HepG2 (cell line): ENCODE results near the gene PUDP. TPM values are rescaled to one million over a fixed set of nuclear protein-coding genes. Genes with fewer than 3 reads are reported as not detected.
"Not testable (repeated sequence)": the region's sequence is repeated elsewhere in the genome, so short reads cannot be mapped to it uniquely, and the experiment has no call there.

ENCODE experiments used
- ATAC-seq: fragments of 200-7000 bp; cut with Tn5 transposase; 3 replicates; pipeline ENCODE4 v1.9.1; 2020; ENCODE audit warnings: mild to moderate bottlenecking, moderate library complexity
- BruUV-seq: library from RNA; stranded (reverse); fragments of 400-500 nt; replicated peaks from 2 replicates; lab custom pipeline; 2021; lab: Mats Ljungman, UMichigan
- CTCF ChIA-PET: fragments of 300-600 bp; formaldehyde crosslinking; extraction: SDS; loops from one replicate; lab custom pipeline; 2021; ENCODE audit warnings: low total read pairs, inconsistent platforms, low intra/inter-chr PET ratio; lab: Yijun Ruan, JAX
- POLR2A ChIA-PET: fragments of 350-600 bp; sonication (Branson Sonifier 250); formaldehyde crosslinking; loops from one replicate; lab custom pipeline; 2020; ENCODE audit warnings: antibody characterized with exemption, inconsistent platforms; lab: Yijun Ruan, JAX
- DNase-seq: peaks from one replicate; pipeline ENCODE4 v3.0.0-alpha.2; 2015; ENCODE audit warnings: low spot score
- FAIRE-seq: peaks from 3 replicates; lab custom pipeline; 2011; peaks lifted over from hg19 to GRCh38; lab: Jason Lieb, UNC
- H2AFZ ChIP-seq: one replicate; pipeline ENCODE4 v1.6.1; 2011; ENCODE audit warnings: low read length, inconsistent platforms
- H3K27ac ChIP-seq: fragments of 300-600 bp; 3 replicates; pipeline ENCODE4 v1.8.0; 2011; ENCODE audit warnings: mixed run types, mild to moderate bottlenecking, mixed read lengths, low read length, inconsistent platforms; ENCODE audit not compliant: insufficient read depth; ENCODE audit errors: extremely low read length
- H3K27me3 ChIP-seq, 2 experiments: fragments of 200-600 bp in 1 of 2; 2 replicates in 1 of 2; 3 replicates in 1 of 2; pipeline versions ENCODE4 v1.6.0 to v1.8.0; 2011; ENCODE audit warnings: low read length in 2 of 2, mild to moderate bottlenecking in 2 of 2, moderate library complexity in 2 of 2, inconsistent platforms in 1 of 2; ENCODE audit not compliant: insufficient read depth in 2 of 2, control insufficient read depth in 1 of 2
- H3K36me3 ChIP-seq, 2 experiments: fragments of 200-600 bp in 1 of 2; replicated peaks in 1 of 2; 2 replicates in 1 of 2; 3 replicates in 1 of 2; pipeline versions ENCODE4 v1.5.1 to v1.8.0; 2011; ENCODE audit warnings: low read length in 2 of 2, inconsistent platforms in 1 of 2; ENCODE audit not compliant: insufficient read depth in 2 of 2, control insufficient read depth in 1 of 2
- H3K4me1 ChIP-seq: 2 replicates; pipeline ENCODE4 v1.5.1; 2012; ENCODE audit warnings: low read length, inconsistent platforms; ENCODE audit not compliant: insufficient read depth
- H3K4me2 ChIP-seq: 2 replicates; pipeline ENCODE4 v1.6.0; 2011; ENCODE audit warnings: low read depth, low read length, inconsistent platforms
- H3K4me3 ChIP-seq, 3 experiments: fragments of 200-600 bp in 1 of 3; sonication (generic), shearing (Covaris generic) in 1 of 3; replicated peaks in 1 of 3; 2 replicates each; pipeline ENCODE4 v1.5.1; 2011 to 2016; ENCODE audit warnings: low read length in 3 of 3, inconsistent platforms in 2 of 3, low read depth in 2 of 3, mild to moderate bottlenecking in 2 of 3, control low read depth in 1 of 3, mixed read lengths in 1 of 3; ENCODE audit not compliant: insufficient read depth in 1 of 3
- H3K79me2 ChIP-seq: one replicate; pipeline ENCODE4 v1.6.1; 2011; ENCODE audit warnings: low read length, inconsistent platforms; ENCODE audit not compliant: insufficient read depth
- H3K9ac ChIP-seq: 2 replicates; pipeline ENCODE4 v1.6.0; 2011; ENCODE audit warnings: mild to moderate bottlenecking, low read depth, low read length, inconsistent platforms; ENCODE audit not compliant: insufficient read depth
- H3K9me3 ChIP-seq: 2 replicates; pipeline ENCODE4 v1.5.1; 2012; ENCODE audit warnings: mild to moderate bottlenecking, low read length
- H4K20me1 ChIP-seq: 2 replicates; pipeline ENCODE4 v1.6.0; 2011; ENCODE audit warnings: inconsistent platforms, mild to moderate bottlenecking, low read length, moderate library complexity; ENCODE audit not compliant: insufficient read depth
- MXD4 ChIP-seq: IDR thresholded peaks from 2 replicates; pipeline ENCODE4 v1.6.1; 2016; ENCODE audit warnings: mild to moderate bottlenecking, missing biosample characterization, missing genetic modification reagents
- ZBTB38 ChIP-seq: sonication (generic); formaldehyde crosslinking; IDR thresholded peaks from 2 replicates; pipeline ENCODE4 v1.5.1; 2020; ENCODE audit warnings: mild to moderate bottlenecking, missing genetic modification reagents
- ZNF530 ChIP-seq: sonication (generic); formaldehyde crosslinking; IDR thresholded peaks from 2 replicates; pipeline ENCODE4 v1.5.0; 2020; ENCODE audit warnings: low read depth, mild to moderate bottlenecking, missing genetic modification reagents
- WGBS: methylation state at CpG from one replicate; pipeline ENCODE4 v1.1.6; 2017; ENCODE audit warnings: low lambda C conversion rate; 5-methylcytosine and 5-hydroxymethylcytosine counted together
- in situ Hi-C: cut with HindIII; loops from 2 replicates; pipeline ENCODE4 v1.10.0; 2017; ENCODE audit warnings: low pct_unique_long_range_greater_than_20kb; ENCODE audit not compliant: extremely low pct_ligation_motif_present
- intact Hi-C: fragments of 100-400 bp; cut with micrococcal nuclease; formaldehyde crosslinking; loops from one replicate; pipeline ENCODE4 v1.10.0; 2022; ENCODE audit not compliant: unreplicated experiment
- polyA plus RNA-seq, 8 experiments: library from polyadenylated mRNA; depleted of rRNA in 3 of 8; stranded (reverse) in 7 of 8; unstranded in 1 of 8; fragments of >200 nt; fragmentation: Illumina TruSeq in 4 of 8; extraction: Trizol in 4 of 8; gene quantifications; 2 replicates each; pipeline versions ENCODE4 v1.2.1 to v1.2.3, GENCODE V29; 2011 to 2016; ENCODE audit warnings: low read depth in 4 of 8, missing spikeins in 1 of 8, mixed read lengths in 1 of 8; ENCODE audit not compliant: insufficient read depth in 1 of 8
- total RNA-seq, 5 experiments: library from RNA; depleted of rRNA; stranded (reverse); fragments of >200 nt; fragmentation: Illumina TruSeq; extraction: Trizol; gene quantifications; 2 replicates each; pipeline ENCODE4 v1.2.3, GENCODE V29; 2016; ENCODE audit warnings: low read depth in 1 of 5

The PUDP gene
- total and polyA plus RNA-seq, 2 of the 13 experiments (the other 11 are each of a cell fraction or from before 2014, with no cell fraction given), result 7.5 to 23.5 TPM

GRCh38 chrX:7043796-7044433 is 104.0 kb downstream of the PUDP start:
- CTCF ChIA-PET, intact Hi-C loops, H3K9ac ChIP-seq, H3K27me3 ChIP-seq, H2AFZ ChIP-seq, H4K20me1 ChIP-seq, POLR2A ChIA-PET, ATAC-seq, DNase-seq, H3K9me3 ChIP-seq, BruUV-seq, in situ Hi-C loops, FAIRE-seq, H3K4me3 ChIP-seq, H3K27ac ChIP-seq, H3K79me2 ChIP-seq, H3K36me3 ChIP-seq, H3K4me2 ChIP-seq: not testable (repeated sequence)
- WGBS, result 83% methylated on average over 3 of the region's 3 CpGs
- peaks cover 16% of the 10 kb centered on the region for H3K4me1 ChIP-seq

GRCh38 chrX:7028246-7028645 is 119.7 kb downstream of the PUDP start:
- no TSS peak for BruUV-seq
- POLR2A ChIA-PET, result no interaction called here
- WGBS, result 60% methylated on average over 5 of the region's 5 CpGs

More at GRCh38 chrX:7028246-7028645, 119.7 kb downstream of the PUDP start:
- Histone ChIP-seq H3K9me3 (no peaks in the 10 kb centered on the region), H3K4me2 (no peak overlapping the region), H3K9ac (no peak overlapping the region), H3K36me3 (no peaks in the 10 kb centered on the region), H3K4me3 (no peak overlapping the region), H3K79me2 (no peaks in the 10 kb centered on the region), H3K4me1 (no peaks in the 10 kb centered on the region), H2AFZ (no peak overlapping the region), H3K27ac (no peak overlapping the region), H4K20me1 (no peaks in the 10 kb centered on the region), H3K27me3 (no peaks in the 10 kb centered on the region)
- no peak for FAIRE-seq
- in situ Hi-C loops (no loop called here), intact Hi-C loops (no loop called here)
- TF ChIP-seq ZNF530 (CRISPR knock-in tag) (no peak), MXD4 (CRISPR knock-in tag) (no peak), ZBTB38 (no peak)
- CTCF ChIA-PET, result no interaction called here
- DNase-seq, result no peak
- no peak for ATAC-seq
